GM13976 (cell line): ENCODE results near the gene LGR4.

Experiments
- DNase-seq: peaks from one replicate; pipeline ENCODE4 v3.0.0; 2012; ENCODE audit warnings: low spot score
- CTCF ChIP-seq: IDR thresholded peaks from 2 replicates; pipeline ENCODE4 v1.5.1; 2012; ENCODE audit warnings: borderline replicate concordance, mild to moderate bottlenecking; ENCODE audit not compliant: insufficient read depth; ENCODE audit errors: extremely low read depth, missing control alignments, control extremely low read depth
- in situ Hi-C: fragments of 300-500 bp; cut with MboI; formaldehyde crosslinking; loops from one replicate; pipeline ENCODE4 v1.12.0; 2022; ENCODE audit warnings: low sequenced_read_pairs, mixed read lengths, inconsistent platforms; ENCODE audit not compliant: unreplicated experiment

Gene LGR4

DNA sequence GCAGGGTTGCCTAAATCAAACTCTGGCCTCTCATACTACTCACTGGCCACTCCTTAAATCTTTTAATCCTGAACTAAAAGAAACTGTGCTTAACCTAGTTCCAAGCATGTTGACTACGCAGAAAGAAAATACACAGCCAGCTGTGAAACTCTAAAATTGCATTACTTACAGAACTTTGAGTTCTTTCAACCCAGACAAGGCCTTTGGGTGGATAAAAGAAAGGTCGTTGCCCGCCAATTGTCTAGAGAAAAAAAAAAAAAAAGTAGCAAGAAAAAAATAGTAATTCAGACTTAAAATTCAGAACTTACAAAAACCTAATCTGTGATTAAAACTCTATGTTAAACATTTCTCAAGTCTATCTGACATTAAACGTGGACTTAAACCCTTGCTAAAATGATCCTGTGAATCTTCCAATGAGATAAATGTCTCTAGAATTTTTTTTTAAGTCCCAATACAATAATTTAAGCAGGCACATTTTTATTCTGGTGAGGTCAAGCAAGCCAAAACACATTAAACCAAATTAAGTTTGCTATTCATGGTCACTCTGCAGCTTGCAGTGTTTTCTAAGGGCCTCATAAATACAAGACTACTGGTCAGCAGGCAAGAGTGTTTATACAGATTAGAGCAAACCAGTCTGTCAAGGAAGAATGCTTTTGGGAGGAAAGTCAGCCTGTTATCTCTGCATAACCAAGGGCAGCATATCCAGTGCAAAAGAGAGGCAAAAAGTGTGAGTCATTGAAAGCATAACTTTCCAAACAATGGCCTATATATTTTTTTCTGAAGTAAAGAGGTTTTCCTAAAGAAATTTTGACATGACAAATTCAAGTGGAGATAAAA, 80.1 kb downstream of the LGR4 start:
- no peak for DNase-seq
- in situ Hi-C loops: no loop called here
- no peak for TF ChIP-seq CTCF

GRCh38 chr11:27391331-27392015, 81.1 kb downstream of the LGR4 start:
- no peak for TF ChIP-seq CTCF
- in situ Hi-C loops: no loop called here
- DNase-seq: no peak

DNA sequence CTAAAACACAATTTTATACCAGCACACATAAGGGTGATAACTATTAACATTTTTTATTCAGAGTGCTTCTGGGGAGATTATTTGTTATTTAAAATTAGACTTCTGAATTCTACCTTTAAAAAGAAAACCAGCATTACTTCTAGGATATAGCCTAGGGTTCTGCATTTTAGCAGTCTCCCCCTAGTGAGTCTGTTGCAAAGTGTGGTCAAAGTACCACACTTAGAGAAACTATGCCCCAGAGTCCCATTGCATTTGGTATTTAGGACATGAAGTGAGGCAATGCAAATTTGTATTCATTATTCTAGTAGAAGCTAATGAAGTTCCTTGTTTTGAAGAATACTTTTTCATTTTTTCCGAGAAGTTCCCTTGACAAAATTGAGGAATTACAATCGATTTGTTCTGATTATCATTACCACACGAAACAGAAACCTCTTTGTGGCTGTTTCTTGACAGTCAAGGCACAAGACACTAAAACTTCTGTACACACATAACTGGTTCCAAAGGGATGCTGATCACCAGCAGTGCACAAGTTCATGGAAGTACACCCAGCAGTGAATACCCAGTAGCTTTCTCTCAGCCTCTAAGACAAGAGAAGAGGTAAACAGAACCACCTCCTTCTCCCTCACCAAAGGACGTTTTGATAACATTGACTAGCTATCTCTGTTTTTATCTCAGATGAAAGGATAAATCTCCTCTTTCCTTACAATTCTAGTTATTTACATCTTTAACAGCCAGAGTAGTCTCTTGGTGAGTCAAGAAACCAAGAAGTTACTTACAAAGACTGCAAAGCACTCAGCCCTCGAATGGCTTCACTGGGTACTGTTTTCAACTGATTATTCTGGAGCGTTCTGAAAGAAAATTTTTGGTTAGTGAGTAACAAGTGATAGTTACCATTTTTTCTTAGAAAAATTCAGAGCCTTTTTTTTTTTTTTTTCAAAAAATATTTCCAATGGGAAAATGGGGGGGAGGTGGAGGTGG, 82.0 kb downstream of the LGR4 start:
- TF ChIP-seq CTCF: no peak
- in situ Hi-C loops: no loop called here

DNA sequence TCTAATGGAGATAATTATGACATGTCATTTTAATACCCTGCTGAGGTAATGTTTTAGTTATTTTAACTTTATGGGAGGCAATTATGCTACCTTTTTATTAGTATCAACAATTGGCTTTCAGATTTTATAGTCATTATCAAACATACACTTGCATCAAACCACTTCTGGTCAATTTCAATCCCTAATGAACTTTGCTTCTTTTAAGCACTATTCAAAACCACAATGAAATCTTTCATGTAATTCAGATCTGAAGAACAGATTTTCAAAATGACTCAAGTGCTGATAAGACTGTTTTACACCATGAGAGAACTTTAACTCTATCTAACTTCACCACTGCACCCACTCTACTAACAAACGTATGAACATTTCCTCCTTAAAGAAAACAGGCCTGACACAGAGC, 83.7 kb downstream of the LGR4 start:
- in situ Hi-C loops: no loop called here
- no peak for DNase-seq
- TF ChIP-seq CTCF: no peak

More for the DNA sequence above, 82.0 kb downstream of the LGR4 start:
- no peak for DNase-seq

- in situ Hi-C loops: no loop called here
- DNase-seq: no peak
- no peak for TF ChIP-seq CTCF
Measured at GRCh38 chr11:27388001-27388400, 84.6 kb downstream of the LGR4 start.

DNA sequence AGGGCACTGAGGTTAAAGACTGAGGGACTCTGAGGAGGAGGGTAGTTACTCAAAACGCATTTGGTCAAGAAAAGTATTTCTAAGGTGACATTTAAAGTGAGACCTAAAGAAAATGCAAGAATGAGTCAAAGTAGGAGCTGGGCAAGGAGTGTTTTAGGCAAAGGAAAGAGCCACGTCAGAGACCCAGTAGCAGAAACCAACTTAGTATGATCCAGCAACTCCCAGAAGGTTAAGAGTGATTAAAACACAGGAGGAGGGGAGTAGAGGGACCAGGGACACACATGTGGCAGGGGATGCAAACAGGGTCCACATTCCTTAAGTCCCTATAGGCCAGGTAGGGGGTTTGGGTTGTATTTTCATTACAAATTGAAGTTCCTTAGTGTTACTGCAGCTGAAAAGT, 85.2 kb downstream of the LGR4 start:
- TF ChIP-seq CTCF: no peak
- no peak for DNase-seq
- in situ Hi-C loops: no loop called here
